HG03025 (cell line): ENCODE results near the gene MYLK2.
"Not testable (repeated sequence)": the region's sequence is repeated elsewhere in the genome, so short reads cannot be mapped to it uniquely, and the experiment has no call there.

ENCODE experiments used
- ATAC-seq: cut with Tn5 transposase; IDR thresholded peaks from one replicate; pipeline ENCODE4 v1.9.1; 2021; ENCODE audit warnings: mild to moderate bottlenecking, moderate library complexity; ENCODE audit not compliant: unreplicated experiment, low FRiP score

Gene MYLK2

DNA sequence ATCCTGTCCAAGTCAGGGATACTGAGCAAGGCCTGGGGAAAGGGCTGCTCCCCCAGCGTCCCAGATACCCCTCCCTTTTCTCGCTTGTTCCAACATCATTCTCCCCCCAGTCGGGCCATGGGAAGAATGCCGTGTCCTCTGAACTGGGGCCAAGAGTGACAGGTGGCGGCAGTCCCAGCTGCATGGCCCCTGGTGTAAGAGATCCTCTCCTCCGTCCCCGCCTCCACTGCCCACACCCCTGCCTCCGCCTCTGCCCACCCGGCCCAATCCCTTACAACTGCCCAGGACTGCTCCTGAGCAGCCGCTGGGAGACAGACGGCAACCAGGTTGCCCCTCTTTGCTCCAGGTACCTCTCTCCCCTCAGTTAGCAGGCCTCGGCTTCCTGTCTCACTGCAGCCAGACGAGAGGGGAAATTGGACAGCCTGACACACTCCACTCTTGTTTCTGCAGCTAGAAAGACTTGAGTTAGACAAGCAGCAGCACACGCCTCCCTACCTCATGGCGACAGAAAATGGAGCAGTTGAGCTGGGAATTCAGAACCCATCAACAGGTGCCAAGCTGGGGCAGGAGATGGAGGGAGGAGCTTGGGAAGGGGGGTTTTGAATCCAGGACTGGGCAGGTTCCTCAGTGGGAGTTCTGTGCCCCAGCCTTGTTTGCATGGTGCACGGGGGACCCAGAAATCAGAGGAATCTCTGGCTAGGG lies at the start of gene MYLK2:
Gene MYLK2 (plus strand): TSS at position 274 of the 702 bp plus-strand sequence. CDS start 225 bp downstream, at position 499.
- ATAC-seq: no peak

DNA sequence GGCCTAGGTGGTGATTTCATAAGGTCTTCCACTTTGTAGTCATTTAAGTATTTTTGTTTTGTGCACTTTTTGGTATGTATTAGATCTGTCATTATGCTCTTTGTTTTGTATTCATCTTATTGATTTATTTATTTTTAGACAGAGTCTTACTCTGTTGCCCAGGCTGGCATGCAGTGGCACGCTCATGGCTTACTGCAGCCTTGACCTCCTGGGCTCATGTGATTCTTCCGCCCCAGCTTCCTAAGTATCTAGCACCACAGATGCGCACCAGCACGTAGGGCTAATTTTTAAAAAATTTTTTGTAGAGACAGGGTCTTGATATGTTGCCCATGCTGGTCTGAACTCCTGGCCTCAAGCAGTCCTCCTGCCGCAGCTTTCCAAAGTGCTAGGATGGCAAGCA lies 49.5 kb upstream of the MYLK2 start:
- ATAC-seq: no peak

GRCh38 chr20:31770243-31770642 lies 48.9 kb upstream of the MYLK2 start:
- ATAC-seq: no peak

- no peak for ATAC-seq
Measured at GRCh38 chr20:31774408-31774807, 44.7 kb upstream of the MYLK2 start.

- ATAC-seq: no peak
Measured at GRCh38 chr20:31780839-31781238, 38.3 kb upstream of the MYLK2 start.

GRCh38 chr20:31781945-31782344 lies 37.2 kb upstream of the MYLK2 start:
- ATAC-seq: no peak

- ATAC-seq: no peak
Measured at GRCh38 chr20:31784354-31785044, 34.7 kb upstream of the MYLK2 start.

DNA sequence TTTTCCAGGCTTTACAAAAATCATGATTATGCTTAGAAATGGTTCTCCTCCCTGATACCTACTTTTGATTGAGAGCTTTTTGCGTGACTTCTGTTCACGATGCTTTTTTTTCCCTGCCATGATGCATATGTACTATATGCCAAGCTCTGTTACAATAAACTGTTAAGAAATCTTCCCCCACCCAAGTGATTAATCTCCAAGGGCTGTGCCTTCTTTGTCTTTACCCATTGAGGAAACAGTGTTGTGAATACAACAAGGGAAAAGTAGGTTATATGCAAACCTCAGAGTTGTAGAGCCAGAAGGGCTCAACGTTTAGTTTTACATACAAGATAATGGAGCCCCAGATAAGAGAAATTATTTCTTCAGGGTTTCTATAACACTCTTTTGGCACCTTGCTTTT lies 34.1 kb upstream of the MYLK2 start:
- ATAC-seq: no peak

DNA sequence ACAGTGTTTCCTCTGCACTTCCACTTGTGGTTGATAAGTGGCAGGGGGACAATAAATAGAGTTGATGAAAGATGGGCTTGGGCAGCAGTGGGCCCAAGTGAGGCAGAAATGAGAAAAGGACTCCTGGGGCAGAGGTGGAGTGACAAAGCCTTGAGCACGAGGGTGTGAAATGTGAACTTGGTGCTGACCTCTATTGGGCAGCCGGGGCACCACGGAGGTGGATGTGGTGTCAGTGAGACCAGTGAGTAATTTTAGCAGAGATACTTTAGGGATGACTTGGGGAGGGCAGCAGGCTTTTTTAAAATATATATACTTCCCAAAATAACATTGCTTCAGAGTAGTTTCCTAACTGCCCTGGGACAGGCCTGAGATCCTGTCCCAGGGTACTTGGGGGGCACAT lies 30.6 kb upstream of the MYLK2 start:
- ATAC-seq: no peak

GRCh38 chr20:31790401-31790800 lies 28.8 kb upstream of the MYLK2 start:
- ATAC-seq: no peak

GRCh38 chr20:31797364-31797763 lies 21.8 kb upstream of the MYLK2 start:
- ATAC-seq: no peak

- ATAC-seq: no peak
Measured at GRCh38 chr20:31801508-31801907, 17.6 kb upstream of the MYLK2 start.

GRCh38 chr20:31803552-31804291 lies 15.4 kb upstream of the MYLK2 start:
- no peak for ATAC-seq

GRCh38 chr20:31806564-31807355 lies 12.4 kb upstream of the MYLK2 start:
- ATAC-seq: no peak

DNA sequence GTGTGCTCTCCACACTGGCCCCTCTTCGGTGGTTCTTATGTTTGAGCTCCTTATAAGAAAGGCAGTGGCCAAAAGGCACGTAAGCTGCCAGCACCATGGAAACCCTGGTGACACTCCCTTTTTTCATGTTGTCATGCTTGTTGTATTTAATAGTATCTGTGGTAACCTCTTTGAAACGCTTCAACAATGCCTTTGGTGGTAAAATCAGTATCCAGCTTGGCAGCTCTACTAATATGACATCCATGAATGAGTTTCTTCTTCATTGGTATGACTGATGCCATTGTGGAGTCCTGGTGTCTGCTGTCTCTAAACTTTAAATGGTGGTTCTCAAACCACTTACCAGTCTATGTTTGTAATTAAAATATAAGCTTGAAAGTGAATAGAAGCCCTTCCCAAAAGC lies 10.7 kb upstream of the MYLK2 start:
- ATAC-seq: no peak

GRCh38 chr20:31809661-31810060 lies 9.5 kb upstream of the MYLK2 start:
- ATAC-seq: no peak

GRCh38 chr20:31811198-31811597 lies 8.0 kb upstream of the MYLK2 start:
- ATAC-seq: no peak

GRCh38 chr20:31811796-31812728 lies 7.1 kb upstream of the MYLK2 start:
- ATAC-seq: no peak

DNA sequence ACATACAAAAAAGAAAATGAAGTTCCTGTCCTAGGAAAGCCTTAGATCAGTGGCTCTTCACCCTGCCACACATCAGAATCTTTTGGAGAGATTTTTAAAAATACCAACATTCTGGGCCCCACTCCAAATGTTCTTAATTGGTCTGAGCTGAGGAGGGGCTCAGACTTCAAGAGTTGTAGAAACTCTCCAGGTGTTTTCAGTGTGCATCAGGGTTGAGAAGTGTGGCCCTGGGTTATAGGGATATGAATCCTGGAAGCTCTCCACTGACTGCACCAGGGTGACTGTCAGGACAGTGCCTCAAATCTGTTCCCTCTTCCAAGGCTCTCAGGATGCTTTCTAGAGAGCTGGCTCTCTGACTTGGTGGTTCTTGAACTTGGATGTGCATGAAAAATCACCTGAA lies 5.5 kb upstream of the MYLK2 start:
- ATAC-seq: no peak

GRCh38 chr20:31814142-31814541 lies 5.0 kb upstream of the MYLK2 start:
- not testable (repeated sequence) for ATAC-seq
